DOHH2 (cell line): ENCODE measurements around the gene CAMKK1.

ENCODE experiments used
- H3F3A ChIP-seq: fragments of 200-600 bp; sonication (generic), shearing (Covaris generic); 2 replicates; pipeline ENCODE4 v1.6.0; 2016; ENCODE audit warnings: antibody characterized with exemption, mild to moderate bottlenecking; ENCODE audit not compliant: control insufficient read depth, insufficient read depth
- H3K27ac ChIP-seq: fragments of 200-600 bp; sonication (generic); 2 replicates; pipeline ENCODE4 v1.5.1; 2014; ENCODE audit warnings: low read depth, mild to moderate bottlenecking, low read length, moderate library complexity
- H3K27me3 ChIP-seq: fragments of 200-600 bp; sonication (generic); 2 replicates; pipeline ENCODE4 v1.6.1; 2014; ENCODE audit warnings: mild to moderate bottlenecking, low read length, mixed read lengths; ENCODE audit not compliant: control insufficient read depth
- H3K36me3 ChIP-seq: fragments of 200-600 bp; sonication (generic); 2 replicates; pipeline ENCODE4 v1.6.1; 2014; ENCODE audit warnings: mild to moderate bottlenecking, low read length, moderate library complexity, mixed read lengths; ENCODE audit not compliant: control insufficient read depth
- H3K4me1 ChIP-seq: fragments of 200-600 bp; sonication (generic); 2 replicates; pipeline ENCODE4 v1.6.1; 2014; ENCODE audit warnings: mild to moderate bottlenecking, low read length, mixed read lengths; ENCODE audit not compliant: control insufficient read depth
- H3K4me2 ChIP-seq: fragments of 200-600 bp; sonication (generic); 2 replicates; pipeline ENCODE4 v1.6.0; 2014; ENCODE audit warnings: mild to moderate bottlenecking, low read length, moderate library complexity
- H3K4me3 ChIP-seq: fragments of 200-600 bp; sonication (generic); 2 replicates; pipeline ENCODE4 v1.5.1; 2014; ENCODE audit warnings: mild to moderate bottlenecking, low read length, mixed read lengths
- H3K79me2 ChIP-seq: fragments of 200-600 bp; sonication (generic); 2 replicates; pipeline ENCODE4 v1.6.1; 2014; ENCODE audit warnings: mild to moderate bottlenecking, low read length, mixed read lengths; ENCODE audit not compliant: control insufficient read depth
- H3K9me2 ChIP-seq: fragments of 200-600 bp; sonication (generic); replicated peaks from 2 replicates; pipeline ENCODE4 v1.6.1; 2014; ENCODE audit warnings: mild to moderate bottlenecking, low read length, mixed read lengths; ENCODE audit not compliant: control insufficient read depth
- H3K9me3 ChIP-seq: fragments of 200-600 bp; sonication (generic); 2 replicates; pipeline ENCODE4 v1.6.1; 2014; ENCODE audit warnings: antibody characterized with exemption, low read length, mixed read lengths; ENCODE audit not compliant: control insufficient read depth, insufficient read depth
- H4K20me1 ChIP-seq: fragments of 200-600 bp; sonication (generic); 2 replicates; pipeline ENCODE4 v1.6.0; 2014; ENCODE audit warnings: low read depth, mild to moderate bottlenecking, antibody characterized with exemption, low read length, moderate library complexity; ENCODE audit not compliant: control insufficient read depth, insufficient read depth
- EZH2phosphoT487 ChIP-seq: fragments of 200-600 bp; sonication (generic); IDR thresholded peaks from 2 replicates; pipeline ENCODE4 v1.6.1; 2017; ENCODE audit warnings: borderline replicate concordance, mild to moderate bottlenecking, antibody characterized with exemption, low read length, moderate library complexity, mixed read lengths
- TF ChIP-seq, protein P1 (sequence below): fragments of 200-600 bp; sonication (generic); IDR thresholded peaks from one replicate; pipeline ENCODE4 v1.5.1; 2014; ENCODE audit warnings: antibody characterized with exemption, mild to moderate bottlenecking, low read depth, low read length; ENCODE audit not compliant: poor library complexity, severe bottlenecking

Gene CAMKK1

GRCh38 chr17:3912827-3913226 lies 20.0 kb upstream of the CAMKK1 start:
- peaks cover 4% of the 10 kb centered on the region for H3K36me3 ChIP-seq
- H3F3A ChIP-seq, result peaks cover 16% of the 10 kb centered on the region
- peaks cover 70% of the 10 kb centered on the region for H3K4me1 ChIP-seq
- no peaks in the 10 kb centered on the region for H4K20me1 ChIP-seq
- H3K9me3 ChIP-seq, result no peaks in the 10 kb centered on the region
- no peaks in the 10 kb centered on the region for H3K9me2 ChIP-seq
- no peak overlapping the region for H3K4me2 ChIP-seq
- TF ChIP-seq, protein P1, sequence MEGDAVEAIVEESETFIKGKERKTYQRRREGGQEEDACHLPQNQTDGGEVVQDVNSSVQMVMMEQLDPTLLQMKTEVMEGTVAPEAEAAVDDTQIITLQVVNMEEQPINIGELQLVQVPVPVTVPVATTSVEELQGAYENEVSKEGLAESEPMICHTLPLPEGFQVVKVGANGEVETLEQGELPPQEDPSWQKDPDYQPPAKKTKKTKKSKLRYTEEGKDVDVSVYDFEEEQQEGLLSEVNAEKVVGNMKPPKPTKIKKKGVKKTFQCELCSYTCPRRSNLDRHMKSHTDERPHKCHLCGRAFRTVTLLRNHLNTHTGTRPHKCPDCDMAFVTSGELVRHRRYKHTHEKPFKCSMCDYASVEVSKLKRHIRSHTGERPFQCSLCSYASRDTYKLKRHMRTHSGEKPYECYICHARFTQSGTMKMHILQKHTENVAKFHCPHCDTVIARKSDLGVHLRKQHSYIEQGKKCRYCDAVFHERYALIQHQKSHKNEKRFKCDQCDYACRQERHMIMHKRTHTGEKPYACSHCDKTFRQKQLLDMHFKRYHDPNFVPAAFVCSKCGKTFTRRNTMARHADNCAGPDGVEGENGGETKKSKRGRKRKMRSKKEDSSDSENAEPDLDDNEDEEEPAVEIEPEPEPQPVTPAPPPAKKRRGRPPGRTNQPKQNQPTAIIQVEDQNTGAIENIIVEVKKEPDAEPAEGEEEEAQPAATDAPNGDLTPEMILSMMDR, result no peak
- TF ChIP-seq EZH2phosphoT487, result no peak
- H3K79me2 ChIP-seq, result peaks cover 28% of the 10 kb centered on the region
- no peak overlapping the region for H3K27ac ChIP-seq
- H3K27me3 ChIP-seq, result no peaks in the 10 kb centered on the region
- H3K4me3 ChIP-seq, result no peak overlapping the region

GRCh38 chr17:3911271-3912053 lies 18.6 kb upstream of the CAMKK1 start:
- TF ChIP-seq, protein P1, result no peak
- no peaks in the 10 kb centered on the region for H4K20me1 ChIP-seq
- H3K4me2 ChIP-seq, result peak overlapping the region; percentile 62
- H3K27me3 ChIP-seq, result no peaks in the 10 kb centered on the region
- H3K36me3 ChIP-seq, result peaks cover 4% of the 10 kb centered on the region
- H3K4me1 ChIP-seq, result peaks cover 57% of the 10 kb centered on the region
- H3K4me3 ChIP-seq, result peak overlapping the region; percentile 56
- H3K79me2 ChIP-seq, result peaks cover 28% of the 10 kb centered on the region
- H3K9me2 ChIP-seq, result no peaks in the 10 kb centered on the region
- H3K9me3 ChIP-seq, result no peaks in the 10 kb centered on the region
- peaks cover 16% of the 10 kb centered on the region for H3F3A ChIP-seq
- peak overlapping the region; percentile 66 for H3K27ac ChIP-seq

- Histone ChIP-seq H3K9me3 (no peaks in the 10 kb centered on the region), H3K9me2 (no peaks in the 10 kb centered on the region), H3K4me1 (peaks cover 49% of the 10 kb centered on the region), H4K20me1 (no peaks in the 10 kb centered on the region), H3F3A (peaks cover 16% of the 10 kb centered on the region), H3K36me3 (peaks cover 4% of the 10 kb centered on the region), H3K27me3 (no peaks in the 10 kb centered on the region), H3K4me3 (peak overlapping the region; percentile 56), H3K27ac (peak overlapping the region; percentile 66), H3K79me2 (peaks cover 22% of the 10 kb centered on the region), H3K4me2 (peak overlapping the region; percentile 62)
- TF ChIP-seq, protein P1, result no peak
- no peak for TF ChIP-seq EZH2phosphoT487
Observed at GRCh38 chr17:3910420-3911270, 17.8 kb upstream of the CAMKK1 start.
